H1 (cell line): ENCODE data around the gene SLC51B. TPM values are rescaled to one million over a fixed set of nuclear protein-coding genes. Genes with fewer than 3 reads are reported as not detected.
A peak's percentile ranks its signal among the peaks of the same experiment; 100 is the strongest.
"Not testable (repeated sequence)": the region's sequence is repeated elsewhere in the genome, so short reads cannot be mapped to it uniquely, and the experiment has no call there.

Experiments
- CTCF ChIA-PET: fragments of 300-600 bp; sonication (Branson Sonifier 250); formaldehyde crosslinking; loops from one replicate; lab custom pipeline; 2021; ENCODE audit not compliant: partially characterized antibody; lab: Charles Lee
- POLR2A ChIA-PET: fragments of 300-600 bp; sonication (Branson Sonifier 250); formaldehyde crosslinking; loops from one replicate; lab custom pipeline; 2021; ENCODE audit warnings: inconsistent platforms; ENCODE audit not compliant: partially characterized antibody; lab: Charles Lee
- DNase-seq, 2 experiments: peaks; one replicate each; pipeline versions ENCODE4 v3.0.0 to v3.0.0-alpha.2; 2010 to 2022; ENCODE audit warnings: low spot score in 2 of 2, low read depth in 1 of 2, mixed read lengths in 1 of 2
- FAIRE-seq: peaks from 2 replicates; lab custom pipeline; 2011; peaks lifted over from hg19 to GRCh38; lab: Jason Lieb, UNC
- H2AFZ ChIP-seq: 2 replicates; pipeline ENCODE4 v1.8.1; 2012; ENCODE audit warnings: low read length, inconsistent platforms
- H2AK5ac ChIP-seq: 2 replicates; pipeline ENCODE4 v1.6.1; 2013; ENCODE audit warnings: low read depth, low read length
- H2BK120ac ChIP-seq: replicated peaks from 2 replicates; pipeline ENCODE3; 2013; ENCODE audit warnings: low read depth, low read length, inconsistent platforms
- H2BK12ac ChIP-seq: 2 replicates; pipeline ENCODE4 v1.6.1; 2013; ENCODE audit warnings: low read depth, low read length
- H2BK15ac ChIP-seq: 2 replicates; pipeline ENCODE4 v1.6.1; 2013; ENCODE audit warnings: low read length
- H2BK20ac ChIP-seq: 2 replicates; pipeline ENCODE4 v1.6.1; 2013; ENCODE audit warnings: low read length
- H2BK5ac ChIP-seq: 2 replicates; pipeline ENCODE4 v1.6.1; 2013; ENCODE audit warnings: low read depth, low read length
- H3K14ac ChIP-seq: 2 replicates; pipeline ENCODE4 v1.6.1; 2013; ENCODE audit warnings: inconsistent platforms; ENCODE audit not compliant: insufficient read length
- H3K18ac ChIP-seq: 2 replicates; pipeline ENCODE4 v1.6.1; 2013; ENCODE audit warnings: low read length; ENCODE audit errors: extremely low read depth
- H3K23ac ChIP-seq: 2 replicates; pipeline ENCODE4 v1.6.1; 2013; ENCODE audit warnings: inconsistent platforms; ENCODE audit not compliant: insufficient read length
- H3K23me2 ChIP-seq: 2 replicates; pipeline ENCODE4 v1.6.1; 2013; ENCODE audit warnings: low read depth, low read length
- H3K27ac ChIP-seq: 2 replicates; pipeline ENCODE4 v1.6.1; 2011; ENCODE audit warnings: low read depth, low read length, inconsistent platforms
- H3K27me3 ChIP-seq, 4 experiments: replicated peaks in 1 of 4; 1 replicate in 1 of 4; 2 replicates in 3 of 4; pipeline versions ENCODE4 v1.6.1 to v1.8.1; 2011 to 2013; ENCODE audit warnings: low read length in 3 of 4, mild to moderate bottlenecking in 3 of 4, inconsistent platforms in 2 of 4, mixed read lengths in 2 of 4, moderate library complexity in 1 of 4; ENCODE audit not compliant: control insufficient read depth in 3 of 4, insufficient read depth in 3 of 4; ENCODE audit errors: extremely low read depth in 1 of 4
- H3K36me3 ChIP-seq, 4 experiments: 2 replicates each; pipeline versions ENCODE4 v1.6.1 to v1.8.1; 2011 to 2013; ENCODE audit warnings: mild to moderate bottlenecking in 4 of 4, low read length in 3 of 4, moderate library complexity in 2 of 4, control low read depth in 1 of 4, inconsistent platforms in 1 of 4; ENCODE audit not compliant: insufficient read depth in 4 of 4, control insufficient read depth in 2 of 4
- H3K4ac ChIP-seq: replicated peaks from 2 replicates; pipeline ENCODE3; 2013; ENCODE audit warnings: low read length, low read depth, mixed read lengths, inconsistent platforms; ENCODE audit not compliant: insufficient read length
- H3K4me1 ChIP-seq, 4 experiments: replicated peaks in 1 of 4; 1 replicate in 1 of 4; 2 replicates in 3 of 4; pipeline versions ENCODE4 v1.6.1 to v1.8.1; 2011 to 2013; ENCODE audit warnings: low read length in 3 of 4, inconsistent platforms in 2 of 4, mixed read lengths in 1 of 4; ENCODE audit not compliant: insufficient read depth in 4 of 4, control insufficient read depth in 3 of 4
- H3K4me2 ChIP-seq, 2 experiments: 2 replicates each; pipeline versions ENCODE4 v1.6.1 to v1.8.1; 2011 to 2013; ENCODE audit warnings: low read depth in 2 of 2, low read length in 2 of 2, control low read depth in 1 of 2, inconsistent platforms in 1 of 2, mild to moderate bottlenecking in 1 of 2; ENCODE audit not compliant: insufficient read depth in 1 of 2
- H3K4me3 ChIP-seq, 4 experiments: fragments of 200-600, 300-600 bp in 1 of 4; sonication (generic), shearing (Covaris generic), sonication (Bioruptor Twin) in 1 of 4; 2 replicates each; pipeline versions ENCODE4 v1.5.1 to v1.8.1; 2011 to 2016; ENCODE audit warnings: low read length in 4 of 4, low read depth in 3 of 4, control low read depth in 2 of 4, inconsistent platforms in 2 of 4, mild to moderate bottlenecking in 2 of 4, mixed read lengths in 1 of 4, moderate library complexity in 1 of 4; ENCODE audit not compliant: insufficient read depth in 2 of 4; ENCODE audit errors: extremely low read depth in 1 of 4
- H3K56ac ChIP-seq: replicated peaks from 2 replicates; pipeline ENCODE3; 2013; ENCODE audit warnings: low read depth, mild to moderate bottlenecking, mixed read lengths, low read length, inconsistent platforms; ENCODE audit not compliant: insufficient read length
- H3K79me1 ChIP-seq: 2 replicates; pipeline ENCODE4 v1.6.1; 2013; ENCODE audit warnings: low read depth, low read length, control low read depth
- H3K79me2 ChIP-seq, 2 experiments: 2 replicates each; pipeline versions ENCODE4 v1.6.1 to v1.8.1; 2012 to 2013; ENCODE audit warnings: low read length in 2 of 2, mild to moderate bottlenecking in 2 of 2, inconsistent platforms in 1 of 2; ENCODE audit not compliant: insufficient read depth in 2 of 2, control insufficient read depth in 1 of 2
- H3K9ac ChIP-seq, 4 experiments: replicated peaks in 1 of 4; 1 replicate in 1 of 4; 2 replicates in 3 of 4; pipeline versions ENCODE4 v1.6.1 to v1.8.1; 2011 to 2013; ENCODE audit warnings: low read depth in 3 of 4, low read length in 3 of 4, control low read depth in 2 of 4, mild to moderate bottlenecking in 2 of 4, moderate library complexity in 2 of 4, inconsistent platforms in 1 of 4; ENCODE audit errors: extremely low read depth in 1 of 4
- H3K9me3 ChIP-seq, 2 experiments: 2 replicates each; pipeline versions ENCODE4 v1.6.1 to v1.8.1; 2012 to 2013; ENCODE audit warnings: mild to moderate bottlenecking in 2 of 2, moderate library complexity in 2 of 2, control low read depth in 1 of 2, inconsistent platforms in 1 of 2, low read depth in 1 of 2, low read length in 1 of 2, mixed read lengths in 1 of 2; ENCODE audit not compliant: insufficient read depth in 2 of 2
- H4K20me1 ChIP-seq, 2 experiments: replicated peaks in 1 of 2; 2 replicates each; pipeline versions ENCODE3 to v1.8.1; 2011 to 2013; ENCODE audit warnings: inconsistent platforms in 2 of 2, low read length in 2 of 2, mild to moderate bottlenecking in 1 of 2; ENCODE audit not compliant: insufficient read depth in 2 of 2, control insufficient read depth in 1 of 2
- H4K5ac ChIP-seq: 2 replicates; pipeline ENCODE4 v1.6.1; 2013; ENCODE audit warnings: low read length, low read depth, mixed read lengths, inconsistent platforms; ENCODE audit not compliant: insufficient read length
- H4K8ac ChIP-seq: 2 replicates; pipeline ENCODE4 v1.8.0; 2013; ENCODE audit warnings: mild to moderate bottlenecking, moderate library complexity, low read length, inconsistent platforms; ENCODE audit not compliant: insufficient read depth; ENCODE audit errors: extremely low read depth
- H4K91ac ChIP-seq: replicated peaks from 2 replicates; pipeline ENCODE3; 2013; ENCODE audit warnings: low read length, mixed read lengths, inconsistent platforms; ENCODE audit not compliant: insufficient read length
- MAFK ChIP-seq: IDR thresholded peaks from 2 replicates; pipeline ENCODE4 v1.6.1; 2012; ENCODE audit warnings: low read depth, mild to moderate bottlenecking, improper control_type of control experiment, low read length
- WGBS, 2 experiments: shearing (Covaris generic) in 1 of 2; methylation state at CpG; one replicate each; pipeline versions ENCODE4 v1.1.6 to v1.1.7; 2013 to 2015; ENCODE audit warnings: low lambda C conversion rate in 2 of 2, mixed read lengths in 2 of 2, inconsistent platforms in 1 of 2, low coverage in 1 of 2, missing lambda C conversion rate in 1 of 2; ENCODE audit not compliant: insufficient replicate concordance in 2 of 2, insufficient coverage in 1 of 2, insufficient read length in 1 of 2; ENCODE audit errors: extremely low coverage in 1 of 2, missing lambda C conversion rate in 1 of 2; 5-methylcytosine and 5-hydroxymethylcytosine counted together
- polyA plus RNA-seq, 7 experiments: library from polyadenylated mRNA; depleted of rRNA in 3 of 7; stranded (reverse) in 5 of 7; unstranded in 2 of 7; fragments of >200 nt in 5 of 7; fragments of 200-250 nt in 2 of 7; gene quantifications; 1 replicate in 5 of 7; 2 replicates in 1 of 7; 4 replicates in 1 of 7; pipeline versions ENCODE4 v1.2.1 to v1.2.3, GENCODE V29; 2011 to 2013; ENCODE audit warnings: missing spikeins in 2 of 7, mixed read lengths in 2 of 7
- total RNA-seq: library from RNA; stranded (reverse); fragmentation: NEBNext Ultra II Directional; extraction: Animal tissue kit (Norgen Biotek cat#: 25700); gene quantifications from 2 replicates; pipeline ENCODE4 v1.2.1, GENCODE V29; 2021

The SLC51B gene
- total and polyA plus RNA-seq, 2 of the 8 experiments (the other 6 are each of a cell fraction or from before 2014, with no cell fraction given) = not detected

GRCh38 chr15:65011198-65011597, 34.0 kb upstream of the SLC51B start:
- H3K4me2 ChIP-seq, H3K23me2 ChIP-seq, FAIRE-seq, H3K79me2 ChIP-seq, H4K20me1 ChIP-seq, H3K56ac ChIP-seq, H2AFZ ChIP-seq, H2AK5ac ChIP-seq, H3K9me3 ChIP-seq, H4K91ac ChIP-seq, H3K79me1 ChIP-seq, H2BK120ac ChIP-seq, H2BK5ac ChIP-seq, H3K4ac ChIP-seq, H3K4me1 ChIP-seq, H3K27me3 ChIP-seq, H3K4me3 ChIP-seq, H3K14ac ChIP-seq, H3K27ac ChIP-seq, H3K18ac ChIP-seq, H4K5ac ChIP-seq, H3K9ac ChIP-seq, DNase-seq, H4K8ac ChIP-seq, H3K23ac ChIP-seq, H2BK12ac ChIP-seq, H2BK20ac ChIP-seq: not testable (repeated sequence)
- POLR2A ChIA-PET = interaction anchor here (0.6 kb wide), 1 partner anchor 122 kb away, joined by 3 read pairs; no protein-coding TSS in a partner anchor
- H3K36me3 ChIP-seq = peaks cover 0 to 22% (median 11%) of the 10 kb centered on the region in 4 experiments; a peak in 6 of 8 replicates
- CTCF ChIA-PET = interaction anchor here (0.6 to 1.1 kb wide), 4 partner anchors 10 to 201 kb away, joined by 3 to 6 read pairs (median 4); no protein-coding TSS in a partner anchor
- WGBS, 2 experiments = 85% methylated on average over 4 of the region's 4 CpGs; no CpG with 5 or more reads in 1 of the 2 experiments
- TF ChIP-seq MAFK = peak; percentile 26; the same call in 1 of the 2 replicates
- TF ChIP-seq, all 59 proteins: peak for 1; not testable (repeated sequence) for 58
- not testable (repeated sequence) for H2BK15ac ChIP-seq
